ENCODE measurements around the gene UQCC3.

GRCh38 chr11:62719302-62719978, 48.0 kb downstream of the UQCC3 start:
- TF ChIP-seq POLR2A (IDR thresholded peaks at IDR 0.05) (no peak), CTCF (IDR thresholded peaks at IDR 0.05) (no peak)

Data from testis (tissue), 2 donors.